ENCODE measurements around the gene RSPO3.

GRCh38 chr6:127128066-127128465, 9.6 kb downstream of the RSPO3 start:
- no peak for TF ChIP-seq ELF4 (IDR thresholded peaks at IDR 0.05)
- TF ChIP-seq CTBP1 (IDR thresholded peaks at IDR 0.05; ENCODE audit: borderline replicate concordance) = no peak
- TF ChIP-seq, protein P1, sequence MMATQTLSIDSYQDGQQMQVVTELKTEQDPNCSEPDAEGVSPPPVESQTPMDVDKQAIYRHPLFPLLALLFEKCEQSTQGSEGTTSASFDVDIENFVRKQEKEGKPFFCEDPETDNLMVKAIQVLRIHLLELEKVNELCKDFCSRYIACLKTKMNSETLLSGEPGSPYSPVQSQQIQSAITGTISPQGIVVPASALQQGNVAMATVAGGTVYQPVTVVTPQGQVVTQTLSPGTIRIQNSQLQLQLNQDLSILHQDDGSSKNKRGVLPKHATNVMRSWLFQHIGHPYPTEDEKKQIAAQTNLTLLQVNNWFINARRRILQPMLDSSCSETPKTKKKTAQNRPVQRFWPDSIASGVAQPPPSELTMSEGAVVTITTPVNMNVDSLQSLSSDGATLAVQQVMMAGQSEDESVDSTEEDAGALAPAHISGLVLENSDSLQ (IDR thresholded peaks at IDR 0.05) = no peak
- TF ChIP-seq BHLHE40 (IDR thresholded peaks at IDR 0.05; ENCODE audit: borderline replicate concordance) = no peak
- TF ChIP-seq FOXA1 (IDR thresholded peaks at IDR 0.05) = no peak
- TF ChIP-seq SP1 (IDR thresholded peaks at IDR 0.05) = no peak
- TF ChIP-seq FOXK2 (IDR thresholded peaks at IDR 0.05) = no peak
- TF ChIP-seq TARDBP (IDR thresholded peaks at IDR 0.05) = no peak
- no peak for TF ChIP-seq ARNT (IDR thresholded peaks at IDR 0.05)
- TF ChIP-seq FOXM1 (IDR thresholded peaks at IDR 0.05; ENCODE audit: borderline replicate concordance) = no peak

Measured in HEK293T (cell line).